Neural progenitor cell (in vitro differentiated cells): ENCODE results near the gene KLHL7. TPM values are rescaled to one million over a fixed set of nuclear protein-coding genes. Genes with fewer than 3 reads are reported as not detected.
"Not testable (repeated sequence)": the region's sequence is repeated elsewhere in the genome, so short reads cannot be mapped to it uniquely, and the experiment has no call there.

ENCODE experiments used
- DNase-seq: peaks from one replicate; pipeline ENCODE4 v3.0.0-alpha.2; 2016; ENCODE audit warnings: low spot score
- H2AFZ ChIP-seq: fragments of 200-600 bp; sonication (generic); replicated peaks from 2 replicates; pipeline ENCODE4 v1.6.1; 2016; ENCODE audit warnings: antibody characterized with exemption
- H3F3A ChIP-seq: fragments of 200-600 bp; sonication (generic); 2 replicates; pipeline ENCODE4 v1.6.1; 2016; ENCODE audit warnings: antibody characterized with exemption, low read depth
- H3K27ac ChIP-seq: fragments of 200-600 bp; sonication (generic); 2 replicates; pipeline ENCODE4 v1.5.1; 2016; ENCODE audit warnings: mild to moderate bottlenecking
- H3K27me3 ChIP-seq: fragments of 200-600 bp; sonication (generic); 2 replicates; pipeline ENCODE4 v1.6.1; 2016; ENCODE audit warnings: mild to moderate bottlenecking, moderate library complexity
- H3K36me3 ChIP-seq: fragments of 200-600 bp; sonication (generic); 2 replicates; pipeline ENCODE4 v1.5.1; 2016
- H3K4me1 ChIP-seq: fragments of 200-600 bp; sonication (generic); 2 replicates; pipeline ENCODE4 v1.6.1; 2016; ENCODE audit warnings: mixed run types
- H3K4me2 ChIP-seq: fragments of 200-600 bp; sonication (generic); 2 replicates; pipeline ENCODE4 v1.6.1; 2016
- H3K4me3 ChIP-seq: fragments of 200-600 bp; sonication (generic); 2 replicates; pipeline ENCODE4 v1.5.1; 2016
- H3K79me2 ChIP-seq: fragments of 200-600 bp; sonication (generic); 2 replicates; pipeline ENCODE4 v1.6.1; 2016; ENCODE audit warnings: low read depth
- H3K9ac ChIP-seq: fragments of 200-600 bp; sonication (generic); 2 replicates; pipeline ENCODE4 v1.6.1; 2016
- H3K9me3 ChIP-seq: fragments of 200-600 bp; sonication (generic); 2 replicates; pipeline ENCODE4 v1.5.1; 2016; ENCODE audit warnings: low read depth
- H4K20me1 ChIP-seq: fragments of 200-600 bp; sonication (generic); 2 replicates; pipeline ENCODE4 v1.6.1; 2016; ENCODE audit warnings: low read depth
- H3K27ac Mint-ChIP-seq: 3 replicates; pipeline ENCODE4 v1.8.0; 2021; ENCODE audit warnings: mixed read lengths
- H3K27me3 Mint-ChIP-seq: 2 replicates; pipeline ENCODE4 v1.8.0; 2022; ENCODE audit warnings: low read depth, mild to moderate bottlenecking, inconsistent platforms, moderate library complexity, mixed read lengths; ENCODE audit not compliant: insufficient read depth
- H3K36me3 Mint-ChIP-seq: 3 replicates; pipeline ENCODE4 v1.8.0; 2021; ENCODE audit warnings: mixed read lengths
- H3K4me1 Mint-ChIP-seq: 3 replicates; pipeline ENCODE4 v1.8.0; 2021; ENCODE audit warnings: mixed read lengths
- H3K4me3 Mint-ChIP-seq: 3 replicates; pipeline ENCODE4 v1.8.0; 2021; ENCODE audit warnings: mild to moderate bottlenecking, moderate library complexity, mixed read lengths
- H3K9me3 Mint-ChIP-seq: 3 replicates; pipeline ENCODE4 v1.8.0; 2020; ENCODE audit warnings: mixed read lengths
- EZH2 ChIP-seq: fragments of 200-600 bp; sonication (generic); IDR thresholded peaks from 2 replicates; pipeline ENCODE4 v1.6.1; 2017; ENCODE audit warnings: antibody characterized with exemption, mild to moderate bottlenecking, moderate library complexity
- EZH2phosphoT487 ChIP-seq: fragments of 200-600 bp; sonication (generic); IDR thresholded peaks from 2 replicates; pipeline ENCODE4 v1.6.1; 2017; ENCODE audit warnings: antibody characterized with exemption
- total RNA-seq: library from RNA; depleted of rRNA; stranded (reverse); fragments of >200 nt; gene quantifications from 2 replicates; pipeline ENCODE4 v1.2.3, GENCODE V29; 2015; ENCODE audit warnings: low replicate concordance
- TF ChIP-seq, protein P1 (sequence below): fragments of 200-600 bp; sonication (generic); IDR thresholded peaks from 2 replicates; pipeline ENCODE4 v1.5.1; 2017; ENCODE audit warnings: antibody characterized with exemption, mild to moderate bottlenecking

Gene KLHL7
- total RNA-seq, 1 donor from 2014 or later = 117 TPM

DNA sequence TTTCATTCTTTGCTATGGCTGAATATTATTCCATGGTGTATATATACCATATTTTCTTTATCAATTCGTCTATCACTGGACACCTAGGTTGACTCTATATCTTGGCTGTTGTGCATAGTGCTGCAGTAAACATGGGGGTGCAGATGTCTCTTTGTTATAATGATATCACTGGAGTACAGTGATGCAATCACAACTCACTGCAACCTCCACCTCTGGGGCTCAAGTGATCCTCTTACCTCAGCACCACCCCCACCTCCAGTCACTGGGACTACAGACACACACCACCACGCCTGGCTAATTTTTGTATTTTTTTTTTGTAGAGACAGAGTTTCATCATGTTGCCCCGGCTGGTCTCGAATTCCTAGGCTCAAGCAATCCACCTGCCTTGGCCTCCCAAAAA lies 15.6 kb downstream of the KLHL7 start:
- no peak overlapping the region for H3K4me3 Mint-ChIP-seq
- Histone ChIP-seq H3K36me3 (peaks cover 7% of the 10 kb centered on the region), H3K4me3 (no peak overlapping the region), H3K27ac (no peak overlapping the region), H3K9me3 (no peaks in the 10 kb centered on the region), H3K79me2 (peaks cover 82% of the 10 kb centered on the region), H3K4me1 (peaks cover 22% of the 10 kb centered on the region), H3K9ac (no peak overlapping the region), H3K4me2 (no peak overlapping the region), H3K27me3 (no peaks in the 10 kb centered on the region), H3F3A (peaks cover 20% of the 10 kb centered on the region), H2AFZ (no peak overlapping the region), H4K20me1 (peaks cover 49% of the 10 kb centered on the region)
- no peak overlapping the region for H3K27ac Mint-ChIP-seq
- peaks cover 17% of the 10 kb centered on the region for H3K36me3 Mint-ChIP-seq
- peaks cover 31% of the 10 kb centered on the region for H3K4me1 Mint-ChIP-seq
- DNase-seq = no peak
- TF ChIP-seq, protein P1, sequence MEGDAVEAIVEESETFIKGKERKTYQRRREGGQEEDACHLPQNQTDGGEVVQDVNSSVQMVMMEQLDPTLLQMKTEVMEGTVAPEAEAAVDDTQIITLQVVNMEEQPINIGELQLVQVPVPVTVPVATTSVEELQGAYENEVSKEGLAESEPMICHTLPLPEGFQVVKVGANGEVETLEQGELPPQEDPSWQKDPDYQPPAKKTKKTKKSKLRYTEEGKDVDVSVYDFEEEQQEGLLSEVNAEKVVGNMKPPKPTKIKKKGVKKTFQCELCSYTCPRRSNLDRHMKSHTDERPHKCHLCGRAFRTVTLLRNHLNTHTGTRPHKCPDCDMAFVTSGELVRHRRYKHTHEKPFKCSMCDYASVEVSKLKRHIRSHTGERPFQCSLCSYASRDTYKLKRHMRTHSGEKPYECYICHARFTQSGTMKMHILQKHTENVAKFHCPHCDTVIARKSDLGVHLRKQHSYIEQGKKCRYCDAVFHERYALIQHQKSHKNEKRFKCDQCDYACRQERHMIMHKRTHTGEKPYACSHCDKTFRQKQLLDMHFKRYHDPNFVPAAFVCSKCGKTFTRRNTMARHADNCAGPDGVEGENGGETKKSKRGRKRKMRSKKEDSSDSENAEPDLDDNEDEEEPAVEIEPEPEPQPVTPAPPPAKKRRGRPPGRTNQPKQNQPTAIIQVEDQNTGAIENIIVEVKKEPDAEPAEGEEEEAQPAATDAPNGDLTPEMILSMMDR = no peak
- H3K27me3 Mint-ChIP-seq = no peaks in the 10 kb centered on the region
- H3K9me3 Mint-ChIP-seq = no peaks in the 10 kb centered on the region

DNA sequence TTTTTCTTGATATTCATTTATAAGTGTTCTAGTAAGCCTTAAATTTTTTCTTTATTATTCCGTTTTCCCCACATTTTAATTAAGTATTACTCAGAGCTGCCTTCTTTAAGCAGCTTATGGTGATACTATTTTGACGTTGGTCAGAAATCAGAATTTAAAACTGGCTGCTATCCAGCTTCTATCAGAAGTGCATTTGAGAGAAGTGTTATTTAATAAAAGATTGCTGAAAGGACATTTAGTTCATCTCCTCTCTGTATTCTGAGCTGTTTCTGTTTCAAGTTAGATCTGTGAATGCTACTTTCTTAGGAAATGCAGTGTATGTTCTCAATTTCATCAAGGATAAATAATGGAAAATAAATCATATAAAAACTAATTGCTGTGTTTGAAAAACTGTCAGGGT lies 17.4 kb downstream of the KLHL7 start:
- Mint-ChIP-seq H3K4me3 (no peak overlapping the region), H3K9me3 (no peaks in the 10 kb centered on the region), H3K27me3 (peaks cover 2% of the 10 kb centered on the region), H3K4me1 (peaks cover 14% of the 10 kb centered on the region), H3K27ac (peak overlapping the region; percentile 51), H3K36me3 (peaks cover 29% of the 10 kb centered on the region)
- peaks cover 64% of the 10 kb centered on the region for H3K79me2 ChIP-seq
- H3K36me3 ChIP-seq = peaks cover 12% of the 10 kb centered on the region
- H3K27me3 ChIP-seq = no peaks in the 10 kb centered on the region
- DNase-seq = no peak
- H3K9ac ChIP-seq = no peak overlapping the region
- H3K4me2 ChIP-seq = no peak overlapping the region
- peaks cover 3% of the 10 kb centered on the region for H3F3A ChIP-seq
- H2AFZ ChIP-seq = no peak overlapping the region
- no peak overlapping the region for H3K27ac ChIP-seq
- TF ChIP-seq, protein P1 = no peak
- TF ChIP-seq EZH2phosphoT487 (no peak), EZH2 (no peak)
- peaks cover 32% of the 10 kb centered on the region for H4K20me1 ChIP-seq
- H3K4me1 ChIP-seq = peaks cover 5% of the 10 kb centered on the region
- H3K4me3 ChIP-seq = no peak overlapping the region
- H3K9me3 ChIP-seq = no peaks in the 10 kb centered on the region

DNA sequence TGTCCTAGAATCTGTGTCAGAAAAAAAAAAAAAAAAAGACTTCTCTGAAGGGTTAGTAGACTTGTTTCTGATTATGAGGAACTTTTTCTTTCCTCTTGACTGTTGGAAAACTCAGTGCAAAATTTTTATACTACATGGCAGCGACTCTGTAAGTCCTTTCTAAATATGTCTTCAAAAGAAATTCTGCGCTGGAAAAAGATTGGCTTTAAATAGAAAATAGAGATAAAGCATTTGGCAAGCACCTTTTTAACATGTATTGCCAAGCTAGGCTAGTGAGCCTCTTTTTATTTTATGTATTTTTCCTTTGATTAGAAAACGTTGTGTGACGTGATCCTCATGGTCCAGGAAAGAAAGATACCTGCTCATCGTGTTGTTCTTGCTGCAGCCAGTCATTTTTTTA lies 17.9 kb downstream of the KLHL7 start:
- H3K4me3 Mint-ChIP-seq = no peak overlapping the region
- no peak for TF ChIP-seq EZH2
- TF ChIP-seq EZH2phosphoT487 = no peak
- TF ChIP-seq, protein P1 = no peak
- Histone ChIP-seq H3K27me3 (no peaks in the 10 kb centered on the region), H3K4me2 (no peak overlapping the region), H3K79me2 (peaks cover 59% of the 10 kb centered on the region), H3K9ac (no peak overlapping the region), H3K36me3 (peaks cover 12% of the 10 kb centered on the region), H3K9me3 (no peaks in the 10 kb centered on the region), H3F3A (no peaks in the 10 kb centered on the region), H3K27ac (no peak overlapping the region), H3K4me1 (peaks cover under 1% of the 10 kb centered on the region), H4K20me1 (peaks cover 28% of the 10 kb centered on the region), H3K4me3 (no peak overlapping the region), H2AFZ (no peak overlapping the region)
- no peak overlapping the region for H3K27ac Mint-ChIP-seq
- H3K36me3 Mint-ChIP-seq = peaks cover 33% of the 10 kb centered on the region
- H3K27me3 Mint-ChIP-seq = peaks cover 2% of the 10 kb centered on the region
- DNase-seq = no peak
- no peaks in the 10 kb centered on the region for H3K9me3 Mint-ChIP-seq
- peaks cover 9% of the 10 kb centered on the region for H3K4me1 Mint-ChIP-seq

DNA sequence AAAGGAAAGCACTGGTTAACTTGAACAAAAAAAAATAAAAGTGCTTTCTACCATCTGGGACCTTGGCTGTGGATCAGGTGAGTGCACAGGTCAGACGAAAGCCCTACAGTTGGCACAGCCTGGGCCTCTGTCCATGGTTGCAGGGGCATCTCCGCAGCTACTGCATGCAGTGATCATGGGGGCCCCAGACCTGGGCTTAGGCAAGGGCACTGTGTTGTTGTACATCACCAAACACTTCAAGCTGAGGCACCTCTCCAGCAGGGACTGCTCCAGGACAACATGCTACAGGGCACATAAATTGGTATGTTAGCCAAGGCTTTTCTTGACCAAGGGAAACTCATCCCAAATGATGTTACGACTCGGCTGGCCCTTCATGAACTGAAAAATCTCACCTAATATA lies 23.5 kb downstream of the KLHL7 start:
- Histone ChIP-seq H4K20me1 (no peaks in the 10 kb centered on the region), H3K79me2 (peaks cover 3% of the 10 kb centered on the region), H3K27ac (no peak overlapping the region), H3K4me2 (no peak overlapping the region), H2AFZ (no peak overlapping the region), H3K4me1 (no peaks in the 10 kb centered on the region), H3F3A (no peaks in the 10 kb centered on the region), H3K27me3 (no peaks in the 10 kb centered on the region), H3K9me3 (no peaks in the 10 kb centered on the region), H3K4me3 (no peak overlapping the region), H3K9ac (no peak overlapping the region), H3K36me3 (peaks cover 30% of the 10 kb centered on the region)
- H3K27me3 Mint-ChIP-seq = peaks cover 2% of the 10 kb centered on the region
- H3K27ac Mint-ChIP-seq = no peak overlapping the region
- DNase-seq = no peak
- TF ChIP-seq EZH2 (no peak), EZH2phosphoT487 (no peak)
- TF ChIP-seq, protein P1 = no peak
- H3K4me1 Mint-ChIP-seq = no peaks in the 10 kb centered on the region
- no peak overlapping the region for H3K4me3 Mint-ChIP-seq
- H3K36me3 Mint-ChIP-seq = peaks cover 57% of the 10 kb centered on the region
- peaks cover 11% of the 10 kb centered on the region for H3K9me3 Mint-ChIP-seq

DNA sequence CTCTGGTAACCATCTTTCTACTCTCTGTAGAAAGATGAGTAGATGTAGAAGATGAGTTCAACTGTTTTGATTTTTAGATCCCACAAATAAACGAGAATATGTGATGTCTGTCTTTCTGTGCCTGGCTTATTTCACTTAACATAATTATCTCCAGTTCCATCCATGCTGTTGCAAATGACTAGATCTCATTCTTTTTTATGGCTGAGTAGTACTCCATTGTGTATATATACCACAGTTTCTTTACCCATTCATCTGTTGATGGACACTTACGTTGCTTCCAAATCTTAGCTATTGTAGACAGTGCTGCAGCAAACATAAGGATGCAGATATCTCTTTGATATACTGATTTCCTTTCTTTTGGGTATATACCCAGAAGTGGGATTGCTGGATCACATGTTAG lies 26.2 kb downstream of the KLHL7 start:
- not testable (repeated sequence) for H4K20me1 ChIP-seq, H3K9ac ChIP-seq, H3F3A ChIP-seq, H3K9me3 ChIP-seq, H3K27me3 ChIP-seq, H3K4me3 Mint-ChIP-seq, H3K27me3 Mint-ChIP-seq, H3K4me1 ChIP-seq, H3K27ac Mint-ChIP-seq, H2AFZ ChIP-seq, H3K27ac ChIP-seq, H3K4me1 Mint-ChIP-seq, H3K79me2 ChIP-seq, DNase-seq, H3K4me3 ChIP-seq, H3K4me2 ChIP-seq
- H3K36me3 Mint-ChIP-seq = peaks cover 49% of the 10 kb centered on the region
- H3K36me3 ChIP-seq = peaks cover 22% of the 10 kb centered on the region
- peaks cover 11% of the 10 kb centered on the region for H3K9me3 Mint-ChIP-seq
